ENCODE data around the gene TSPAN14.
A peak's percentile ranks its signal among the peaks of the same experiment; 100 is the strongest.

The TSPAN14 gene

DNA sequence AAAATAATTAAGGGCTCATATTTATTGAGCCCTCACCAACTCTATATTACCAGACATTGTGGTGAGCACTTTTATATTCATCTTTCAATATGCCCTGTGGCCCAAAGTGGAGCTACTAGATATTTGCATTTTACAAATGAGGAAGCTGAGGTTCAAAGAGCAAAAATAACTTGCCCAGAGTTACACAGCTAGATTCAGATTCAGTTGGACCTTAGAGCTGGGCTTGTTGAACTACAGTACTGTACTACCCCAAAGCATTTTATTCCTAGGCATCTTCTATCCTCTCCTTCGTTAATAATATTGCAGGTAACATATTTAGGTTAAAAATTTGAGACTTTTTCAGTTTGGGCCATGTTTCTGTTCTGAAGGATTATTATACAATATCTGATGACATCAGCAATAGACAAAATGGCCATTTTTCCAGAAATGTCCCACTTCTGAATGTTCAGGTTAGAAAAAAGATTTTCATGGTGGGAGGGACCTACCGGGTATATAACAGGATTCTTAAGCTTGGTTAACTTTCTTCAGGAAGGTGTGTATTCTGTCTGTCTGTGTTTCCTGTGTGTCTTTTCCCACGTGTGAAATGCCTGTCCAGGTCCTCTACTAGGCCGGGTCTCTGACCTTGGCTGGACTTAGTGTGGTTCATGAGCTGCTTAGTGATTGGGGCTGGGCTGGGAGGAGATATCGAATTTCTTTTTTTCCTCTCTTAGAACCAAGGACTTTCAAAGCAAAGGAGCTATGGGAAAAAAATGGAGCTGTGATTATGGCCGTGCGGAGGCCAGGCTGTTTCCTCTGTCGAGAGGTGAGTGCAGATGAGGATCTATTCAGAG, 32.2 kb upstream of the TSPAN14 start:
- DNase-seq (ENCODE audit: low spot score): no peak

DNA sequence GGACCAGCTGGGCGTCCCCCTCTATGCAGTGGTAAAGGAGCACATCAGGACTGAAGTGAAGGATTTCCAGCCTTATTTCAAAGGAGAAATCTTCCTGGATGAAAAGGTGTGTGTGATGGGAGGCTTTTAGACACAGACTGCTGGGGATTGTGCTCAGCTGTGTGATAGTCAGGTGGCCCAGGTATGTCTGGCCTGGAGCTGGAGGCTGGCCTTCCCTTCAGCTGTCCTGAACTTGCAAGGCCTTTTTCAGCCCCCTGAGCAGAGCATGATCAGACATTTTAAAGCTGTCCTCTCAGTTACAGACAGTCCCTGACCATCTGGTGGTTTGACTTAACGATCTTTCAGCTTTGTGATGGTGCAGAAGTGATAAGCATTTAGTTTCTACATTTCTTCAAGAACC, 28.2 kb upstream of the TSPAN14 start:
- no peak for DNase-seq (ENCODE audit: low spot score)

DNA sequence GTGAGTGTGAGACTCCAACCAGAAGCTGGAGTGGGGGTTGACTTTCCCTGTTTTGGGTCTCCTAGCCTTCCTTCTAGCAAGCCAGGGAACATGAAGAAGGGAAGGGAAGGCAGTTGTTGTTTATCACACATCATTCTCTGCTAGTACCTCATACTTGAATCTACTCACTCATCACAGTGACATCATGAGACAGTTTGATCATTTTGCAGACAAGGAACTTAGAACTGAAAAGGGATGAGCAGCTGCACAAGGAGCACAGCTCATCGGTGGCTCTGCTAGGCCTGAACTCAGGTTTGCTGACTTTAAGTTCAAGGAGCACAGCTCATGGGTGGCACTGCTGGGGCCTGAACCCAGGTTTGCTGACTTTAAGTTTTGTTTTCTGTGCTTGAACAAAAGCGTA, 26.6 kb upstream of the TSPAN14 start:
- DNase-seq (ENCODE audit: low spot score): no peak

DNA sequence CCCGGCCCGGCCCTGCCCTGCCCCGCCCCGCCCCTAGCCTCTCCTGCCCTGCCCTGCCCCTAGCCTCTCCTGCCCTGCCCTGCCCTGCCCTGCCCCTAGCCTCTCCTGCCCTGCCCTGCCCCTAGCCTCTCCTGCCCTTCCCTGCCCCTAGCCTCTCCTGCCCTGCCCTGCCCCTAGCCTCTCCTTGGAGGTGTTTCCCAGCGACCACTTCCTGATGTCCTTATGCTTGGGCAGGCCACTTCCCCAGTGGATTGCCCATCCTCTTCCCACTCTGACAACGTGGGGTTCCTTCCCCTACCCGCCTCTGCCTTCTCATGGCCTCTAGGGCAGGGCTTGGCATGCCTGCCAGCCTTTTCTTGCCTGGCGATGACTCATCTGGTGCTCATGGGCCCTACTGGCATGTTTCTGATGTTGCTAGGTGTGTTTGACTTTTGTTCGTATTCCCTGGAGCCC, 24.6 kb upstream of the TSPAN14 start:
- no peak for DNase-seq (ENCODE audit: low spot score)

DNA sequence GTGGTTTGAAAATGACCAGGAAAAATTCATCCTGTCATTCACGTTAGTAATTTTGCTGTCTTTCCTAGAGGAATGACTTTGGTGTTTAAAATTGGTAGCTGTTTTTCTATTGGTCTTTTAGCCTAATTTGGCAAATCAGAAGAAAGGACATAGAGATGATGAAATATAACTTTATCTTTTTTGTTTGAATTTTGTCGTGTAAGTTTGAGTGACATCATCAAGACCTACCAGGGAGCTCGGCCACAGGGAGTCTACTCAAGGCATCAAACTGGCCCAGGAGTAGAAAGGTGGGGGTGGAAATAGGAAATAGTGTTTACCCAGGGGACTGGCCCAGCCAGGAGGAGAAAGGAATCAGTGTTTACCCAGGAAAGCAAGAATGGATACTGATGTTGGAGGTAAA, 21.0 kb upstream of the TSPAN14 start:
- DNase-seq (ENCODE audit: low spot score): no peak

DNA sequence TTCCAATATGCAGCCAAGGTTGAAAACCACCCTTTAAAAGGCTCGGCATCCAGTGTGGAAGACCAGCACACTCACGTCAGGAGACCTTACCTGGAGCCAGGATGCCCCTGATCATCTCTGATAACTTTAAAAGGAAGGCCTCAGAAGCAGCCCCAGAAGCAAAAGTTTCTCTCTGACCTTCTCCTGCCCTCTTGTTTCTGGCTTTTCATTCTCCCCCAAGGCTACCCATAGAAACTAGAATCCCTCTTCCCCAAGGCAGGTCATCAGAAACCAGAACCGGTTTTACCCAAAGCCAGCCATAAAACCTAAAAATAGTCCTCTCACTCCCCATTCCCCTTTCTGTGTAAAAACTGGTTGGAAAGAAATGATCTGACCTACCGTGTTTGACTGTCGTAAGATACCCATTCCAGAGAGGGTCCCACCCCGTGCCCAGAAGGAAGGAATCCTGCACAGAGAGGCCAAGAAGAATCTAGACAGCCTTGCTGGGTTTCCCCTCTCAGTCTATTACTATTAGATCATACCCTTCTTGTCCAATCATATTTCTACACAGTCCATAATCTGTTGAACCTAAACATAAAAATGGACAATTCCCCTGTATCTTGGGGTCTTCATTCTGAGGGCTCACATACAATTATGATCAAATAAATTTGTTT, 17.5 kb upstream of the TSPAN14 start:
- no peak for DNase-seq (ENCODE audit: low spot score)

DNA sequence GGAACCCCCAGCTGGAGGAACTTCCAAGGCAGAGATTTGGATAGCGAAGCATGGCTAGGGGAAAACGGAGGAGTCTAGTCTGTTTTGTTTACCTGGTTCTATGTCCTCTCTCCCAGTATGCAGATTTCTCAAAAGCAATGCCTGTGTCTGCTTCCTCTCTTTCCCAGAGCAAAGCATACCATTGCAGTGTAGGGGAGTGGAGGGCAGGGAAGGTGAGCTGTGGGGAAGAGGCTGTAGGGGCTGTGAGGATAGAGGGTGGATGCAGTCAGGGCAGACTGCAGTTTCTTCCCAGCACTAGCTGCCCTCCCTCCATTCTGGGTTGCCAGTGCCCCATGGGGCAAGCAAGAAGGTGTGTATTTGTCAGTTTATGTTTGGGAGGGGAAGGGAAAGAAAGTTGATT, 16.9 kb upstream of the TSPAN14 start:
- no peak for DNase-seq (ENCODE audit: low spot score)

DNA sequence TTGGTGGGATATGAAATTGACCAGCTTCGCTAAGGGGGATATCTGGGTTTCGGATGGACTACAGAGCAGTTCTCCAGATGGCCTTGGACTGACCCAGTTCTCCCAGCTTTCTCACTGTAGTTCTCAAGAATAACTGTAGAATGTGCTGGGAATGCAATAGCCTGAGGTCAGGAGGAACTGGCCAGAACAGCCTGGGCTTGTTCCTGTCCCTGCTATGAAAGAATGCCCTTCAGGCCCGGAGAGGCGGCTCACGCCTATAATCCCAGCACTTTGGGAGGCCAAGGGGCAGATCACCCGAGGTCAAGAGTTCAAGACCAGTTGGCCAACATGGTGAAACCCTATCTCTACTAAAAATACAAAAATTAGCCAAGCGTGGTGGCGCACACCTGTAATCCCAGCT, 12.3 kb upstream of the TSPAN14 start:
- DNase-seq (ENCODE audit: low spot score): no peak

DNA sequence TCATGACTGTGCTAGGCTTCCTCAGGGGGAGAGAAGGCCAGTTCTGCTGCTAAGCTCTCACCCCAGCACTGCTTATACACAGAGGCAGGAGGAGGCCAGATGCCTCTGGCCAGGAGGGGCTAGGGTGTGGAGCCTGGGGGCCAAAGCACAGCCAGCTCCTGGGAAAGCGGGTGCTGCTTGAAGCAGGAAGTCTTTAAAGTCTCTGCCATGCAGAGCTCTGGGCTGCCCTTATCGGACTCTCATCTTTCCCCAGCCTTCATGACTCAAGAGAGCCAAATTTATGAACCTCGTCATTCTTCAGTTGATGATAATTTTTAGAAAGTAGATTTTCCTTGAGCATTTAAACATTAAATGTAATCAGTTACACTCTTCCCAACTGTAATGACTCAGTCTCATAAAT, 11.2 kb upstream of the TSPAN14 start:
- DNase-seq (ENCODE audit: low spot score): no peak

DNA sequence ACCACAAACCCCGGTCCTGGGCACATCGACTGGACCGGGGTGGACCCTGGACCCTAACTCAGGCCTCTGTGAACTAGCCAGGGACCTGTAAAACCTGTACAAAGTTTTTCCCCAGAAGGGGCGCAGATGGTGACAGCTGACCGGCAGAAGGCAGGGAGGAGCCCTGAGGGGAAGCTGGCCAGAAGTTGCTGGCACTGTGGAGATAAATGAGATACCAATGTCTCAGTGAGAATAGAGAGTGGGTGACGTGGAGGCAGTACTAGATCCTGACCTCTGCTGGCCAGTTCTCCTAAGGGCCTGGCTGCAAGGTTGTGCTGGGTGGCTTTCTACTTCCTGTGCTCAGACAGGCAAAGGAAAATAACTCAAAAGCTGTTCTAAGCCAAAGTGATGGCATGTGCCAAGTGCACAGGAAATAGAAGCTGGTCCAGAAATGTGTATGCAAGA, 10.6 kb upstream of the TSPAN14 start:
- DNase-seq (ENCODE audit: low spot score): no peak

DNA sequence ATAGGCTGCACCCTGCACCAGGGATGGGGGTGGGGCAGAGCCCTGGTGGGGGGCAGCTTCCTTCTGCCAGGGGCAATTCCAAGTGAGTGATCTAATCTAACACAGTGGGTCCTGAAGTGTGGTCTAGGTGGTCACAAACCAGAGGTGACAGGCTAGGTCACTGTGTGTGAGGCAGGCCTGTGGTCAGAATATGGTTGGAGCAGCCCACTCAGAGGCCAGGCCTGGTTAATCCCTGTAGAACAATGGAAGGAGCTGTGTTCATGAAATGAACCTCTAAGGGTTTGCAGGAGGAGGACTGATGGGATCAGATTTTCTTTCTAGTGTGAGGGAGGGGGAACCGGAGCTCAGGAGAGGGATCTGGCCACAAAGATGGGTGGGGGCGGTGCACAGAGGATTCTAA, 10.0 kb upstream of the TSPAN14 start:
- no peak for DNase-seq (ENCODE audit: low spot score)

DNA sequence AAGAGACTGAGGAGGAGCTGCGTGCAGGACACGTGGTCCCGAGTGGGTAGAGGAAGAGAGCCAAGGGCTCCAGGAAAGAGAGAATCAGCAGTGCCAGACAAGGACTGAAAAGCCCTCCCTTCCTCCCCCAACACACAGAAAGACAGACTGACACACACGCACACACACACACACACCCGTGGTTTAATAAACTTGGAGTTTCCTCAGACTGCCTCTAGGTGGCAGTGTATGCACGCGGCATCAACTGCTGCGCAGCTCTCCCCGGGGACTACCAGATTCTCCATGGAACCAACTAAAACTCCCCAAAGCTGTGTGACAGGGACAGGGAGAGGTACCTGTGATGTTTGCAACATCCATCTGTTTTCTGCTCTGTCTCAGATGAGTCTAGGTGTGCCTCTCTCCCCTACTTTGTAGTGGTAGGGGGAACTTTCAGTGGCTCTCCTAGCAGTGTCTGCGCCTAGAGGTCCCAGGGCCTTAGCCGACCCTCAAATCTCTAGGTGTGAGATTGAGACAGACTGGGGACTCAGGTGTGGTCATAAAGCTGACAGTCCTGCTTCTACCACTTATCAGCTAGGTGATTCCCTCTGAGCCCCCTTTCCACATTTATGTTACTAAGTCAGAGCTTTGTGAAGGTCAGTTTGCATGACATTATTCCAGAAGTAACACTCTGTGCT, 9.3 kb upstream of the TSPAN14 start:
- DNase-seq (ENCODE audit: low spot score): peak; percentile 87

DNA sequence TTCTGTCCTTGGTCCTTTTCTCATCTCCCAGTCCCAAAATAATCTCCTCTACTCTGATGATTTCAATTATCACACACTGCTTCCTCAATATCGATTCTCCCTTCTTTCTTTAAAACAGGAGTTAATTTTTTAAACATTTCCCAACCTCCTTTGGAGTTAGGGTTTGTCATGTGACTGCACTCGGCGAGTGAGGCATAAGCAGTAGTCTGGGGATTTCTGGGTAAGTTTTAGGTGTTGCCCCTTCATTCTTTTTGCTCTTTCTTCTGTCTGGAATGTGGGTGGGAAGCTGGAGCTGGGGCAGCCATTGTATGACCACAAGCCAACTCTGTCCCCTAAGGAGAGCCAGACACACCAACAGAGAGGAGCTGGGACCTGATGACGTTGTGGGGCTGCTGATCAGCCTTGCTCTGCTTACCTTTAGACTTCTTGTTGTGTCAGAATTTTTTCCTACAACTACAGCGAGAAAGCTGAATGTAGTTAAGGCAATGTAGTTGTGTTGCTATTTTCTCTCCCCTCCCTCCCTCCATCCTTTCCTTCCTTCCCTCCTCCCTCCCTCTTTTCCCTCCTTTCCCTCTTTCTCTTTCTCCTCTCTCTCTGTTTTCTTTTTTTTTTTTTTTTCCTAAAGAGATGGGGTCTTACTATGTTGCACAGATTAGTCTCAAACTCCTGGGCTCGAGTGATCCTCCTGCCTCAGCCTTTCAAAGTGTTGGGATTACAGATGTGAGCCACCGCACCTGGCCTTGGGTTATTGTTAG, 6.5 kb upstream of the TSPAN14 start:
- DNase-seq (ENCODE audit: low spot score): no peak

DNA sequence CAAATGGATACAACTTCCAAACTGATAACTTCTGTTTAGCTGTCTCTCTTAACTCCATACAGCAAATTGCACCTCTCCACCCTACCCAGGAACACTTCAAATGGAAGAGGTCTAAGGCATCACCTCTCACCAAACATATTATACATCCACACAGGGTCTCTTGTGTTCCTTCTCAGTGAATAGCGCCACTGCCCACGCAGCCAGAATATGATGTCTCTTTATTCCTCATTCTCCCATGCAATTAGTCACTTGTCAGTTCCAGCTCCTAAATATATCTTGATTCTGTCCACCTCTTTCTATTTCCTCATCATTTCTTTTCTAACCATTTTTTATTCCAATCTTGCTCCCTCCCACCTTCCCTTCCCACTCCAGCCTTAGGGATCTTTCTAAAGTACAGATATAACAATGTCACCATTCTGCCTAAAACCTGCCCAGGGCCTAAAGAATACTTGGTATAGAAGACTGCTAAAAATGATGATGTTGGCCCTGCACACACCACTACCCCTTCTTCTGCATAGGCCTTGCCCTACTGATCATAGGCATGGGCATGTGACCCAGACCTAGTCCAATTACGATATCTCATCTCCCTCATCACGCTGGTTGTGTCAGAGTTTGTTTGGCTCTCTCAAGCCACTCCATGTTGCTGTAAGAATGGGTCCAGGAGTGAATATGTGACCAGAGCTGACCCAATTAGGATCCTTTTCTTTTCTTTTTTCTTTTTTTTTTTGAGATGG, 5.7 kb upstream of the TSPAN14 start:
- no peak for DNase-seq (ENCODE audit: low spot score)

DNA sequence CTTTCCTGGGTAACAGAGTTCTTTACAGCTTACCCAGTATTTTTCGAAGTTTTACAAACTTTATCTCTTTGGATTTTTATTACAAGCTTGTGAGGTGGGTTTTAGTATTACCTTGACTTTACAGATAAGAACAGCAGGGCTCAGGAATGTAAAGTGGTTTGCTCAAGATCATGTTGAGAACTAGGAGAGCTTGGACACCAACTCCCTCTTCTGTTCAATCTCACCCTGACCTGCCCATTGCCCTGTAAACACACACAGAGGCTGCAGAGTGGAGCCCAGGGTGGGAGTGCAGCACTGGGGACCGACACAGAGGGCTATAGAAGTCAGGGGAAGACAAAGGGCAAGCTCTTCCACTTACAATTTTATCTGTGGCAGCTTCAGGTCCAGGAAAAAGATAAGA, 4.6 kb upstream of the TSPAN14 start:
- DNase-seq (ENCODE audit: low spot score): no peak

DNA sequence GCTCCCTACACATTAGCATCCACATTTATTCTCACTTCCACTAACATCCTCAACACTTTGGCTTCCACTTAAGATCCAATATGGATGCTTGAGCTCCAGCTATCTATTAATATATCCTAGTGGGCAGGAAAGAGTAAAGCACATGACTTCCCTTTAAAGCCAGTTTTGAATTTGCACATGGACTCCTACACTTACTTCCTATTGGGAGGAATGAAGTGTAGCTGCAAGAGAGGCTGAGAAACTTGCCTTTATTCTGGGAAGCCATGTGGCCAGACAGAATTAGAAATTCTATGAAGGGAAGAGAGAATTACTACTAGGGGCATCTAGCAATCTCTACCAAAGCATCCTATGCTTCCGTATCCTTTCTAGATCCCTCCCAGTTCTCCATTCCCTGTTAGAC, 3.0 kb upstream of the TSPAN14 start:
- no peak for DNase-seq (ENCODE audit: low spot score)

DNA sequence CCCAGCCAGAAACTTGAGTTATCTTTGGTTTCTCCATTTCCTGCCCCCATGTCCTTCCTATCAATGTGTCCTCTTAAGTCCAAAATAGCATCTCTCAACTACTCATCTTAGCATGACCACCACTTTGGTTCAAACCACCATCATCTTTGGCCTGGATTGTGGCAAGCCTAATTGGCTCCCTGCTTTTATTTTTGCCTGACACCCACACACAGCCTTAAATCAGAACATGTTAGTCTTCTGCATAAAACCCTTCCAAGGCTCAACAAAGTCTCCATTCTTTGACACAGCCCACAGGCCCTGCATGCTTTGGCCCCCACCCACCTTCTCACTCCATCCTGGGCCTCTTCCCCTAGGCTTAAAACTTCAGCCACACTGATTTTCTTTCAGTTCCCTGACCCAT, 2.0 kb upstream of the TSPAN14 start:
- DNase-seq (ENCODE audit: low spot score): no peak

DNA sequence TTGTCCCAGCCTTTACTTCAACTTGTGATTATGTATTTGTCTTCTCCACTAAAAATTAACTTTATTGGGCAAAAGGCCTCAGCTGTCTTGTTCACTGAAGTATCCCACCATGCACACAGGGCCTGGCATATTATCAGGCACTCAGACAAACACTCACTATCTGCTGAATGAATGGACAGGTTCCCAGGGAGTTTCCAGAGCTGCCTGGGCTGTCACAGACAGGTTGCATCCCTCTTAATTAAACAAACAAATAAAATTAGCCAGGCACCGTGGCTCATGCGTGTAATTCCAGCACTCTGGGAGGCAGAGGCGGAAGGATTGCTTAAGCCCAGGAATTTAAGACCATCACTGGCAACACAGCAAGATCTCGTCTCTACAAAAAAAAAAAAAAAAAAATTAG, 1.5 kb upstream of the TSPAN14 start:
- no peak for DNase-seq (ENCODE audit: low spot score)

DNA sequence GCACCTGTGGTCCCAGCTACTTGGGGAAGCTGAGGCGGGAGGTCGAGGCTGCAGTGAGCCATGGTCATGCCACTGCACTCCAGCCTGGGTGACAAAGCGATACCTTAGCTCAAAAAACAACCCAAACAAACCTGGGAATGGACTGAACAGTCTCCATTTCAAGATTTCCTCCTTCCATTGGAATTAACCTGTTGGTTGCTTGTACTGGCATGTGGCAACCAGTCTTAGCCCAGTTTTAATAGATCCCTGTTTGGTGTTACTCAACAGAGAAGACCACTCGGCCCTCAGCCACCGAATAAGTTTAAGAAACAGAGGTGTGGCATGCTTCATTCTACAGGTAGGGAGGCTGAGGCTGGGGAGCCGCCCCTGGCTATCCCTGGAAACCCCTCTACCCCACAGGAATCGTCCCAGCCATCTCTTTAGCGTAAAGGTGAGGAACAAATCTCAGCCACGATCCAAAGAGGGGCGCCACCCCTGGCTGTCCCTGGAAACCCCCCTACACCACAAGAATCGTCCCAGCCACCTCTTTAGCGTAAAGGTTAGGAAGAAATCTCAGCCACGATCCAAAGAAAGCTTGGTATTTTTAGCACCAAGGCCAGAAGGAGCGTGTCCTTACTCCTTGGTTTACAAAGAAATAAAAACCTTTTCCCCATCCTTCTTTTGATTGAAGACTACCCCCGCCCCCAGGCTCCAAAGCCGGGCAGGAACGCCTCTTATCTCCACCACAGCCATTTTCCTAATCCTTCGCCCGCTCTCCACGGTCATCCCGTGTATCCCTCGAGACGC, 861 bp upstream of the TSPAN14 start:
- no peak for DNase-seq (ENCODE audit: low spot score)

DNA sequence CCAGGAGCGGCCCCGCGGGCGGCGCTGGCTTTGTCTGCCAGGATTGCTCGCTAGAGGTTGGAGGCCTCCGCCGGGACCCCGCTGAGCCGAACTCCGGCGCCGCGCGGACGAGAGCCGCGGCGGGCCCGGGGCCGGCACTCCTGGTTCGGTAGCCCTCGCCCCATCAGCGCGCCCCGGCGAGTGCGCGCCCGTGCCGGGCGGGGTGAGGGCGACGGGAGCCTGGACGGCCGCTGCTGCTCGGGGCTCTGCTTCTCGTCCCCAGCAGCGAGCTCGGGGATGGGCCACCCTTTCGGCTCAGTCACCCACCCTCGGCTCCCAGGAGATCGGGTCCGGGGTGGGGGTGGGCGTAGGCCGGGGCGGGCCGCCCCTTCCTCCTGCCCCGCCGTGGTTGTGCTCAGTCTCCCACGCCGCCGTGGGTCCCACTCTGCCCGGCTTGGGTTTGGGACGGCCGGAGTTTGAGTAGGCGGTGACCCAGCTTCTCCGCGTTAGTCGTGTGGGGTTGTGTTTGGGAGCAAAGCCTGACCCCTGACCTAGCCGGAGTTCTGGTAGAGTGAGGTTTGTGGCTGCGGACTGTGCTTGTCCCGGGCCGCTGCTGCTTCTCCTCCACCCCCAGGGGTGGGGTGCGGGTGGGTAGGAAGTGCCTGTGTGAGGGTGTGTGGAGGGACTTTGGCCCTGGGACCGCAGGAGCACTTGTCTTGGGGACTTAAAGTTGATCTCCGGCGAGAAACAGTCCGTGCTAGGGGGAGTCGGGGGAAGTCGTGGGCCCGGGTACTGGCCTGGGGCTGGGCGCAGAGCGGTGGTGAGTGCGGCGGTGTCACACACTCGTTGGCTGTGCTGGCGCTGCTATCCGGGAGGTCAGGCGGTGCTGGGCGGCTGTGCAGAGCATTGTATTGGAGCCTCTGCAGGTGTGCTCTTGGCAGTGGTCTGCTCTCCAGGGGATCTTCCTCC, 677 bp downstream of the TSPAN14 start:
- no peak for DNase-seq (ENCODE audit: low spot score)

Measured in pons (tissue), 1 donor.